Neural progenitor cell (in vitro differentiated cells): ENCODE measurements around the gene PTOV1.

Experiments
- CTCF ChIP-seq: fragments of 200-600 bp; sonication (generic); IDR thresholded peaks from 2 replicates; pipeline ENCODE4 v1.5.1; 2017; ENCODE audit warnings: antibody characterized with exemption, mild to moderate bottlenecking
- EZH2 ChIP-seq: fragments of 200-600 bp; sonication (generic); IDR thresholded peaks from 2 replicates; pipeline ENCODE4 v1.6.1; 2017; ENCODE audit warnings: antibody characterized with exemption, mild to moderate bottlenecking, moderate library complexity
- EZH2phosphoT487 ChIP-seq: fragments of 200-600 bp; sonication (generic); IDR thresholded peaks from 2 replicates; pipeline ENCODE4 v1.6.1; 2017; ENCODE audit warnings: antibody characterized with exemption

- TF ChIP-seq CTCF = no peak
- no peak for TF ChIP-seq EZH2phosphoT487
- TF ChIP-seq EZH2 = no peak
These were observed 10.6 kb upstream of the PTOV1 start for GRCh38 chr19:49840321-49840720.
